ENCODE data around the gene FGF2.
"Not testable (repeated sequence)": the region's sequence is repeated elsewhere in the genome, so short reads cannot be mapped to it uniquely, and the experiment has no call there.

The FGF2 gene

DNA sequence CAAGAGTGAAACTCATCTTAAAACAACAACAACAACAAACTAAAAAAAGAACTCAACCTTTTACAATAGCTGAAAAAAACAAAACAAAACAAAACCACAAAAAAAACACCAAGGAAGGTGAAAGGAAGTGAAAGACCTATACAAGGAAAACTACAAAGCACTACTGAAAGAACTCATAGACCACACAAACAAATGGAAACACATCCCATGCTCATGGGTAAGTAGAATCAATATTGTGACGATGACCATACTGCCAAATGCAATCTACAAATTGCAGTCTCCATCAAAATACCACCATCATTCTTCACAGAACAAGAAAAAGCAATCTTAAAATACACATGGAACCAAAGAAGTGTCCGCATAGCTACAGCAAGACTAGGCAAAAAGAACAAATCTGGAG, 41.5 kb upstream of the FGF2 start:
- no peak overlapping the region for H3K4me3 ChIP-seq (ENCODE audit: low read depth, low read length)
- in situ Hi-C loops (cut with HindIII; ENCODE audit: low sequenced_read_pairs), result no loop called here
- no peak for DNase-seq (ENCODE audit: low read depth, low spot score)
- TF ChIP-seq CTCF (IDR thresholded peaks at IDR 0.05; ENCODE audit: low read depth, low read length), result no peak

GRCh38 chr4:122786296-122786695, 40.3 kb upstream of the FGF2 start:
- in situ Hi-C loops (cut with HindIII; ENCODE audit: low sequenced_read_pairs); DNase-seq (ENCODE audit: low read depth, low spot score): not testable (repeated sequence)

DNA sequence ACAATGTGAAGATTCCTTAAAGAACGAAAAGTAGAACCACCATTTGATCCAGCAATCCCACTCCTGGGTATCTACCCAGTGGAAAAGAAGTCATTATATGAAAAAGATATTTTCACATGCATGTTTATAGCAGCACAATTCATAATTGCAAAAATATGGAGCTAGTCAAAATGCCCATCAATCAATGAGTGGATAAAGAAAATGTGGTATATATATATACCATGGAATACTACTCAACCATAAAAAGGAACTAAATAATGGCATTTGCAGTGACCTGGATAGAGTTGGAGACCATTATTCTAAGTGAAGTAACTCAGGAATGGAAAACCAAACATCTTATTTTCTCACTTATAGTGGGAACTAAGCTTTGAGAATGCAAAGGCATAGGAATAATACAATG, 39.7 kb upstream of the FGF2 start:
- in situ Hi-C loops (cut with HindIII; ENCODE audit: low sequenced_read_pairs); H3K4me3 ChIP-seq (ENCODE audit: low read depth, low read length); DNase-seq (ENCODE audit: low read depth, low spot score): not testable (repeated sequence)

More at GRCh38 chr4:122786296-122786695, 40.3 kb upstream of the FGF2 start:
- H3K4me3 ChIP-seq (ENCODE audit: low read depth, low read length), result not testable (repeated sequence)

- in situ Hi-C loops (cut with HindIII; ENCODE audit: low sequenced_read_pairs), result no loop called here
- no peak for TF ChIP-seq CTCF (IDR thresholded peaks at IDR 0.05; ENCODE audit: low read depth, low read length)
- DNase-seq (ENCODE audit: low read depth, low spot score), result no peak
- H3K4me3 ChIP-seq (ENCODE audit: low read depth, low read length), result no peak overlapping the region
Measured at GRCh38 chr4:122787940-122788339, 38.7 kb upstream of the FGF2 start.

- DNase-seq (ENCODE audit: low read depth, low spot score), result no peak
- no peak overlapping the region for H3K4me3 ChIP-seq (ENCODE audit: low read depth, low read length)
- TF ChIP-seq CTCF (IDR thresholded peaks at IDR 0.05; ENCODE audit: low read depth, low read length), result no peak
- in situ Hi-C loops (cut with HindIII; ENCODE audit: low sequenced_read_pairs), result no loop called here
Measured at GRCh38 chr4:122788935-122789334, 37.7 kb upstream of the FGF2 start.

DNA sequence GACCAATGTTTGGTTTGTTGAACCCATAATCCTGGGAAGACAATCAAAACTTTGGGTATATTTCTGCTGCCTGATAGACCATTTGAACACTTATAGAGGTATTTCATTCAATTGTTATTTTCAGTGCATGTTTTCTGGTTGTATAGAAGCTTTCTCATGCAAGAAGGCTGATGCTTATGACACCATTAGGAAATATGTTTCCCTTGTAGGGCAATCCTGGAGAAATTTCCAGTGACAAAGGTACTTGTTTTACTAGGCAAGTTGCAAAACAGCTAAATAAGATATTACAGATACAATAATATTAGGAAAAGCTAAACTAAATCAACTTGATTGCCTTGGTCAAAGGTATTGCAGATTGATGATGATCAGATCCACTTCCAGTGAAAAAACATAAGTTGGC, 32.8 kb upstream of the FGF2 start:
- TF ChIP-seq CTCF (IDR thresholded peaks at IDR 0.05; ENCODE audit: low read depth, low read length), result no peak
- in situ Hi-C loops (cut with HindIII; ENCODE audit: low sequenced_read_pairs), result no loop called here
- no peak for DNase-seq (ENCODE audit: low read depth, low spot score)
- no peak overlapping the region for H3K4me3 ChIP-seq (ENCODE audit: low read depth, low read length)

DNA sequence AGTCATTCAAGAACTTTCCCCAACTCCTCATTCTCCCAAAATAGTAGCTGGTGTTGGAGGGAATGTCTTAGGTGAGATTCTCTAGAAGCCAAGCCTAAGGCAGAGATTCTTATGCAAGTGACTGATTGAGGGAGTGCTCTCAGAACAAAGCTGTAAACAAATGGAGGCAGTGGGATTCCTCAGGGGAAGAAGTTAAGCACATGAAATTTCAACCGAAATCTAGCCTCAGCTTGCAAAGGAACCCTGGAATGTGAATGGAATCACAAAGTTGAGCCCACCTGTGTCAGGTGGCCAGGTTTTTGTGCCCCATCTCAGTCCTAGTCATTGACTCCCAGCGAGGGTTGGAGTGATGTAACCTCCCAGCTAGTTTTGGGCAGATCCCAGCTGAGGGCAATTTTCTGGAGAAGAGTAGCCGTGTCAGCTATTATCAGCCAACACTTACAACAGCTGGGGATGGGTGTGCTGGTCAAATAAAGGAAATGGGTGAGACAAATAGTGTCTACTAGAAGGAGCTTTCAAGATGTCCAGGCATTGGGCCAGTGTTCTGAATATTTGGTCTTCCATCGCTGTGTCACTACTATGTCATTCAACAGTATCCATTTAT, 29.7 kb upstream of the FGF2 start:
- H3K4me3 ChIP-seq (ENCODE audit: low read depth, low read length), result no peak overlapping the region
- DNase-seq (ENCODE audit: low read depth, low spot score), result no peak
- in situ Hi-C loops (cut with HindIII; ENCODE audit: low sequenced_read_pairs), result no loop called here
- TF ChIP-seq CTCF (IDR thresholded peaks at IDR 0.05; ENCODE audit: low read depth, low read length), result no peak
